Umbilical cord (tissue), 2 donors: Measurements from ENCODE around the gene SCGB3A2. TPM values are rescaled to one million over a fixed set of nuclear protein-coding genes. Genes with fewer than 3 reads are reported as not detected.
A peak's percentile ranks its signal among the peaks of the same experiment; 100 is the strongest.
"Not testable (repeated sequence)": the region's sequence is repeated elsewhere in the genome, so short reads cannot be mapped to it uniquely, and the experiment has no call there.

Experiments used
- DNase-seq: peaks from one replicate; pipeline ENCODE4 v3.0.0-alpha.2; 2015; ENCODE audit warnings: low spot score
- total RNA-seq: library from RNA; depleted of rRNA; stranded (reverse); fragments of >200 nt; gene quantifications from one replicate; pipeline ENCODE4 v1.2.3, GENCODE V29; 2014; ENCODE audit warnings: low replicate concordance; ENCODE audit not compliant: insufficient read depth

Gene SCGB3A2
- total RNA-seq, 1 donor from 2014 or later = not detected

- DNase-seq = peak; percentile 10
Observed at GRCh38 chr5:147863454-147864158, 14.9 kb upstream of the SCGB3A2 start.

GRCh38 chr5:147869112-147869511 lies 9.4 kb upstream of the SCGB3A2 start:
- DNase-seq = no peak

GRCh38 chr5:147869892-147870291 lies 8.6 kb upstream of the SCGB3A2 start:
- not testable (repeated sequence) for DNase-seq

- not testable (repeated sequence) for DNase-seq
Observed at GRCh38 chr5:147871980-147872549, 6.4 kb upstream of the SCGB3A2 start.

- not testable (repeated sequence) for DNase-seq
Observed at GRCh38 chr5:147872744-147873435, 5.6 kb upstream of the SCGB3A2 start.

DNA sequence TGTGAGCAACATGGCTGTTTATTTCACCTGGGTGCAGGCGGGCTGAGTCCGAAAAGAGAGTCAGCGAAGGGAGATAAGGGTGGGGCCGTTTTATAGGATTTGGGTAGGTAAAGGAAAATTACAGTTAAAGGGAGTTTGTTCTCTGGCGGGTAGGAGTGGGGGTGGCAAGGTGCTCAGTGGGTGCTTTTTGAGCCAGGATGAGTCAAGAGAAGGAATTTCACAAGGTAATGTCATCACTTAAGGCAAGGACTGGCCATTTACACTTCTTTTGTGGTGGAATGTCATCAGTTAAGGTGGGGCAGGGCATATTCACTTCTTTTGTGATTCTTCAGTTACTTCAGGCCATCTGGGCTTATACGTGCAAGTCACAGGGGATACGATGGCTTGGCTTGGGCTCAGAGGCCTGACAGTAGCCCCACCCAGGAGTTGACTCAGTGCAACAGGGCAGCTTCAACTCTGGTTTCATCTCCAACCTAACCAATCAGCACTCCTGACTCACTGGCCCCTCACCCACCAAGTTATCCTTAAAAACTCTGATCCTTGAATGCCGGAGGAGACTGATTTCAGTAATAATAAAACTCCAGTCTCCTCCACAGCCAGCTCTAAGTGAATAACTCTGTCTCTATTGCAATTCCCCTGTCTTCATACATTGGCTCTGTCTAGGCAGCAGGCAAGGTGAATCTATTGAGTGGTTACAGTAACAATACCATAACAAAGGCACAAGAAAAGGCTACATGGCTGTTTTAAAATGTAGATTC lies 4.2 kb upstream of the SCGB3A2 start:
- not testable (repeated sequence) for DNase-seq

DNA sequence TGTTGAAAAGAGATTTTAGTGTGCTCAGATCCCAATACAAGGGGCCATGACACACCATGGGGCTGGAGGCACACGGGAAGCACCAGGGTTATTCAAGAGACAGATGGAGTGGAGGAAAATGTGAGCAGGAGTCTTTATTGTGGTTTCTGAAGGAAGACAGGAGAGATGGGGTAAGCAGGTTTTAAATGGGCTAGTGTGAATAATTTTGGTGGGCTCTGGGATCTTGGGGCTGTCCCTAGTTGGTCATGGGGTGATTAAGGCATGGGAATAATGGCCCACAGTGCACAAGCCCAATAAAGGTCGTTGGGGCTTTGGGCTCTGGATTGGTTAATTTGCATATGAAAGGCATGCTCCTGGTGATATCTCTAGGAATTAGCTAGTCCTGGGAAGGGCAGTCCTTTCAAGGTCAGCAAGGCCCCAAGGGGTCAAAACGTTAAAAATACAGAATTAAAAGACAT lies 3.6 kb upstream of the SCGB3A2 start:
- no peak for DNase-seq

GRCh38 chr5:147876141-147876540 lies 2.4 kb upstream of the SCGB3A2 start:
- DNase-seq = no peak

- DNase-seq = no peak
Observed at GRCh38 chr5:147876626-147877025, 1.9 kb upstream of the SCGB3A2 start.

- DNase-seq = no peak
Observed at GRCh38 chr5:147879784-147880183, 1.3 kb downstream of the SCGB3A2 start.

DNA sequence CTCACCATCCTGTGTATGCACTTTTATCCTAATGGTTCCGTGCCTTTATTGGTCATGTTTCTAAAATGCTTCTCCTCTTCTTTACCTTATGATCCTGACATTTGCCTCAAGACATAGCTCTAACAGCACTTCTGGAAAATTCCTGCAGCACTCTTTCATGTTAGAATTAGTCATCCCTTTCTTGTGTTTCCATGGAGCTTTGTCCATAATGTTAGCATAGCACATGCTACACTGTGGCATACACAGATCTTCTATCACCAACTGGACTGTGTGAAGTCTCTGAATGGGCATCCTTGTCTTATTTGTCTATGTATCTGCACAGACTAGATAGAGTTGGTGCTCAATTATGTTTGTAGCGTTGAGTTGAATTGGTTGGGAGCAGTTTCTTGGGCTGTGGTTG lies 2.0 kb downstream of the SCGB3A2 start:
- no peak for DNase-seq

DNA sequence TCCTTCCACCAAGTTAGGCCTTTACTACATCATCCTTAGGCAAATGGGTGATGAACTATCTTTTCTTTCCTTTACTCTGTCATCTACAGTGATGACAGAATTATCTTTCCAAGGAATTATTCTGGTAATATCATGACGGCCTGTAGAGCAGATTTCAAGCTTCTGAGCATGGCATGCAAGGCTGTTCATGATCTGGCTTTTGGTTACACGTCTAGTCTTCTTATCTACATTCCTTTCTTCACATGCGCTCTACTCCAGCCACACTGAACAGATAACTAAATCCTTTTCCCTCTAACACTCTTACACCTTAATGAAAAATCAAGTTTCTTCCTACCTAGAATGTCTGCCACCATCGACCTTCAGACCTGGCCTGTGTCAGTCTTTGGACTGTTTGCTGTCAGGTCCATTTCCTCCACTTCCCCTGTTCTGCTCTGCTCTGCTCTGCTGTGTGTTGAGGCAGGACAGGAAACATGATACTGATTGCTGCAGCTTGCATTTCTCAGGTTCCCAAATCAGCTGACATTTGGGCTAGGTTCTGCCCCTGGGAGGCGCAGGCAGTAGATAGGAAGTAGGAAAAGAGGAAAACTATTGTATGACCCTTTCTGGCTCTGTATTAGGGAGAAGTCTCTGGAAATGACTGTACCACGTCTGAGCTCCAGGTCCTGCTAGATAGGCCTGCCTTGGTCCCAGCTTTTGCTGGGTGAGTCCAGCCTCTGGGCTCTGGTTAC lies 4.2 kb downstream of the SCGB3A2 start:
- DNase-seq = peak; percentile 62

GRCh38 chr5:147887026-147887627 lies 8.6 kb downstream of the SCGB3A2 start:
- peak; percentile 35 for DNase-seq

DNA sequence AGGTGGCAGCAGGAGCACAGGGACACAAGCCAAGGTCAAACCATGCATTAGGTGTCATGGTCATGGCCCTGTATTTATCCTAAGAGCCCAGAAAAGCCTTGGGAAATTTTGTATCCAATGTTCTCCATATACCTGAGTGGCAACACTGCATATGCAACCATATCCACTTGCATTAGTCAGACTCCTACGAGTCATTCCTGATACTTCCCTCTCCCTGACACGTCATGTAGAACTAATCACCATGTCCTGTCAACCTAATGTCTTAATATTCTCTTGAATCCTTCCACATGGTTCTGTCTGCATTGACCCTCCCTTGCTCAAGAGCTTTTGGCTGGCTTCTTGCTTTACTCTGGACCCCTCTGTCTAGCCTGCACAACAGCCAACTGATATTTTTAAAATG lies 9.4 kb downstream of the SCGB3A2 start:
- DNase-seq = no peak

- no peak for DNase-seq
Observed at GRCh38 chr5:147892696-147893296, 14.3 kb downstream of the SCGB3A2 start.

DNA sequence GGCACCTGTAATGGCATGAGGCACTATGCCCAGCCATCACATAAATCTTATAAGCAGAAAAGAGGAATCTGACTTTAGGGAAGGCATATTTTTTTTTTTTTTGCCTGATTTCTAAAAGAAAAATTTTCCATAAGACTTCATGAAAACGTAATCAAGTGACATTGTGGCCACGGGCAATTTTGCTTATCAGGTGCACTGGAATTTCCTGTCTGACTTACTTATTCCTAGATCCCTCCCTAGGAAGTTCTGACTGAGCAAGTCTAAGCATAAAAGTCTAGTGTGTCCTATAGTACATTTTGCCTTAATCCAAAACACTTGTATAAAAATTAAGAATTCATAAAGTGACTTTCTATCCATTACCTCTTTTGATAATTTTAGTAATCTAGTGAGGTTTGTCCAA lies 15.3 kb downstream of the SCGB3A2 start:
- peak; percentile 19 for DNase-seq

GRCh38 chr5:147895864-147896263 lies 17.4 kb downstream of the SCGB3A2 start:
- DNase-seq = no peak

- no peak for DNase-seq
Observed at GRCh38 chr5:147898875-147899401, 20.4 kb downstream of the SCGB3A2 start.

DNA sequence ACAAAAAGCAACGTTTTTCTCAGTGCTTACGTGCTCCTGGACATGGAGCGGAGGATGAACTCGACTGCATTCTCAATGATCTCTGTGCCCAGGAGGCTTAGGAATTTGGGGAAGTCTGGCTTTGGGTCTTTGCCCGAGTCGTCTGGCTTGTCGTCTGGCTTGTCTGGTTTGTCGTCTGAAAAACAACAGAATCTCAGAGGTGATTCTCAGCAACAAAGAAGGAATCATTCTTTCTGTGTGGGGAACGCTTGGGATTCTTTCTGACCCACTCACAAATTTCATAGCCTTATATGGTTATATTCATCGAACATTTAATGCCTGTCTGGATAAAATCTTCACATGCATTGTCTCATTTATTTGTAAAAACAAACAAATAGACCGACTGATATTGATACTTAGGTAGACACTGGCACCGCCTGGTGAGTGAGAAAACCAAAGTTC lies 23.1 kb downstream of the SCGB3A2 start:
- DNase-seq = peak; percentile 20

- DNase-seq = no peak
Observed at GRCh38 chr5:147902609-147903115, 24.2 kb downstream of the SCGB3A2 start.
